Loucy (cell line): Measurements from ENCODE around the gene DLGAP1.
"Not testable (repeated sequence)": the region's sequence is repeated elsewhere in the genome, so short reads cannot be mapped to it uniquely, and the experiment has no call there.

Experiments
- H2AFZ ChIP-seq: fragments of 200-600 bp; sonication (generic); 2 replicates; pipeline ENCODE4 v1.6.0; 2016; ENCODE audit warnings: antibody characterized with exemption, mild to moderate bottlenecking, low read length, moderate library complexity
- H3F3A ChIP-seq: fragments of 200-600 bp; 2 replicates; pipeline ENCODE4 v1.6.0; 2016; ENCODE audit warnings: antibody characterized with exemption, low read depth, mild to moderate bottlenecking
- H3K27me3 ChIP-seq: fragments of 200-600 bp; sonication (generic); 2 replicates; pipeline ENCODE4 v1.6.1; 2014; ENCODE audit warnings: low read length, mild to moderate bottlenecking; ENCODE audit not compliant: insufficient read depth, poor library complexity, severe bottlenecking
- H3K36me3 ChIP-seq: fragments of 200-600 bp; sonication (generic); 2 replicates; pipeline ENCODE4 v1.6.1; 2016; ENCODE audit warnings: low read length; ENCODE audit not compliant: insufficient read depth
- H3K4me1 ChIP-seq: fragments of 200-600 bp; sonication (generic); 2 replicates; pipeline ENCODE4 v1.5.1; 2014; ENCODE audit warnings: low read length, mild to moderate bottlenecking; ENCODE audit not compliant: insufficient read depth, poor library complexity, severe bottlenecking
- H3K4me2 ChIP-seq: fragments of 200-600 bp; sonication (generic); 2 replicates; pipeline ENCODE4 v1.6.0; 2014; ENCODE audit warnings: antibody characterized with exemption, low read length, low read depth, mild to moderate bottlenecking; ENCODE audit not compliant: poor library complexity, severe bottlenecking
- H3K4me3 ChIP-seq: fragments of 200-600 bp; sonication (generic); 2 replicates; pipeline ENCODE4 v1.5.1; 2014; ENCODE audit warnings: low read length, mild to moderate bottlenecking, mixed read lengths; ENCODE audit not compliant: poor library complexity, severe bottlenecking
- H3K79me2 ChIP-seq: fragments of 200-600 bp; sonication (generic); 2 replicates; pipeline ENCODE4 v1.6.1; 2014; ENCODE audit warnings: low read length; ENCODE audit not compliant: insufficient read depth
- H3K9ac ChIP-seq: fragments of 200-600 bp; sonication (generic); 2 replicates; pipeline ENCODE4 v1.6.0; 2014; ENCODE audit warnings: mild to moderate bottlenecking, low read depth, low read length, moderate library complexity; ENCODE audit not compliant: poor library complexity, severe bottlenecking
- H3K9me2 ChIP-seq: fragments of 200-600 bp; sonication (generic); replicated peaks from 2 replicates; pipeline ENCODE4 v1.6.1; 2016; ENCODE audit warnings: low read depth, low read length, mixed read lengths
- H3K9me3 ChIP-seq: fragments of 200-600 bp; sonication (generic); 2 replicates; pipeline ENCODE4 v1.6.1; 2014; ENCODE audit warnings: mild to moderate bottlenecking, antibody characterized with exemption, low read length, low read depth; ENCODE audit not compliant: insufficient read depth
- H4K20me1 ChIP-seq: fragments of 200-600 bp; sonication (generic); 2 replicates; pipeline ENCODE4 v1.6.0; 2014; ENCODE audit warnings: antibody characterized with exemption, low read length, mild to moderate bottlenecking; ENCODE audit not compliant: insufficient read depth, poor library complexity, severe bottlenecking
- CTCF ChIP-seq: fragments of 200-600 bp; sonication (generic); conservative IDR thresholded peaks from 2 replicates; pipeline ENCODE4 v1.5.1; 2014; ENCODE audit warnings: mild to moderate bottlenecking, antibody characterized with exemption, low read length
- EZH2phosphoT487 ChIP-seq: fragments of 200-600 bp; IDR thresholded peaks from 2 replicates; pipeline ENCODE4 v1.6.1; 2018; ENCODE audit warnings: antibody characterized with exemption, mild to moderate bottlenecking, moderate library complexity, borderline replicate concordance

DLGAP1 gene

GRCh38 chr18:4333043-4333442 is 122.1 kb downstream of the DLGAP1 start:
- Histone ChIP-seq H3K27me3 (no peaks in the 10 kb centered on the region), H2AFZ (no peak overlapping the region), H3K9ac (no peak overlapping the region), H3K4me2 (no peak overlapping the region), H3K4me3 (no peak overlapping the region), H3K9me2 (no peaks in the 10 kb centered on the region), H3K4me1 (no peaks in the 10 kb centered on the region), H3K79me2 (no peaks in the 10 kb centered on the region), H3K9me3 (peaks cover 5% of the 10 kb centered on the region), H4K20me1 (no peaks in the 10 kb centered on the region), H3F3A (no peaks in the 10 kb centered on the region), H3K36me3 (no peaks in the 10 kb centered on the region)
- TF ChIP-seq CTCF (no peak), EZH2phosphoT487 (no peak)

GRCh38 chr18:4319738-4320677 is 135.1 kb downstream of the DLGAP1 start:
- Histone ChIP-seq H3F3A (no peaks in the 10 kb centered on the region), H3K9me2 (no peaks in the 10 kb centered on the region), H3K27me3 (no peaks in the 10 kb centered on the region), H4K20me1 (no peaks in the 10 kb centered on the region), H3K79me2 (no peaks in the 10 kb centered on the region), H3K9ac (no peak overlapping the region), H3K4me1 (no peaks in the 10 kb centered on the region), H2AFZ (no peak overlapping the region), H3K36me3 (no peaks in the 10 kb centered on the region), H3K9me3 (no peaks in the 10 kb centered on the region; the same call in 1 of the 2 replicates), H3K4me3 (no peak overlapping the region), H3K4me2 (no peak overlapping the region)
- no peak for TF ChIP-seq EZH2phosphoT487
- TF ChIP-seq CTCF: no peak

GRCh38 chr18:4318311-4318710 is 136.8 kb downstream of the DLGAP1 start:
- no peak overlapping the region for H3K9ac ChIP-seq
- H3K4me3 ChIP-seq: no peak overlapping the region
- TF ChIP-seq CTCF: no peak
- TF ChIP-seq EZH2phosphoT487: no peak
- H3K36me3 ChIP-seq: no peaks in the 10 kb centered on the region
- H4K20me1 ChIP-seq: no peaks in the 10 kb centered on the region
- H2AFZ ChIP-seq: no peak overlapping the region
- no peaks in the 10 kb centered on the region for H3K9me2 ChIP-seq
- no peaks in the 10 kb centered on the region for H3K79me2 ChIP-seq
- H3K9me3 ChIP-seq: no peaks in the 10 kb centered on the region; the same call in 1 of the 2 replicates
- H3K27me3 ChIP-seq: no peaks in the 10 kb centered on the region
- H3F3A ChIP-seq: no peaks in the 10 kb centered on the region
- no peaks in the 10 kb centered on the region for H3K4me1 ChIP-seq
- no peak overlapping the region for H3K4me2 ChIP-seq

- H3K9me2 ChIP-seq, H3K9me3 ChIP-seq, H3K4me2 ChIP-seq, H3K9ac ChIP-seq, H3K79me2 ChIP-seq, H2AFZ ChIP-seq, H3K4me3 ChIP-seq, H3K36me3 ChIP-seq, H4K20me1 ChIP-seq, H3F3A ChIP-seq, H3K27me3 ChIP-seq, H3K4me1 ChIP-seq: not testable (repeated sequence)
Observed at GRCh38 chr18:4311945-4312344, 143.2 kb downstream of the DLGAP1 start.
